Measurements from ENCODE around the gene TGFB1. TPM values are rescaled to one million over a fixed set of nuclear protein-coding genes. Genes with fewer than 3 reads are reported as not detected.

TGFB1 gene
- total RNA-seq, 4 donors from 2014 or later = 11.4 to 26.9 (median 22.2) TPM

GRCh38 chr19:41304706-41305483, 48.8 kb downstream of the TGFB1 start:
- intact Hi-C loops (cut with DNase I; ENCODE audit: low total_unique reads) = loop anchor here (5.0 kb wide), 1 partner anchor 103 kb away; no protein-coding TSS in a partner anchor
- WGBS, 2 donors = 84 to 89% methylated on average over 4 of the region's 4 CpGs
- DNase-seq (ENCODE audit: low spot score in 2 of 2) = no peak
- TF ChIP-seq CTCF (IDR thresholded peaks at IDR 0.05) (no peak), POLR2A (IDR thresholded peaks at IDR 0.05) (no peak)
- H3K4me3 ChIP-seq (ENCODE audit: low read depth, poor library complexity, severe bottlenecking) = no peak overlapping the region

- WGBS, 2 donors = 92 to 93% methylated on average over 14 of the region's 14 CpGs
- intact Hi-C loops (cut with DNase I; ENCODE audit: low total_unique reads) = no loop called here
- TF ChIP-seq CTCF (IDR thresholded peaks at IDR 0.05) (no peak), POLR2A (IDR thresholded peaks at IDR 0.05) (no peak)
- no peak for DNase-seq (ENCODE audit: low spot score in 2 of 2)
- no peak overlapping the region for H3K4me3 ChIP-seq (ENCODE audit: low read depth, poor library complexity, severe bottlenecking)
Observed at GRCh38 chr19:41303954-41304353, 49.8 kb downstream of the TGFB1 start.

- no peak for DNase-seq (ENCODE audit: low spot score in 2 of 2)
- H3K4me3 ChIP-seq (ENCODE audit: low read depth, poor library complexity, severe bottlenecking) = no peak overlapping the region
- WGBS, 2 donors = 78 to 80% methylated on average over 21 of the region's 21 CpGs
- intact Hi-C loops (cut with DNase I; ENCODE audit: low total_unique reads) = no loop called here
- no peak for TF ChIP-seq POLR2A (IDR thresholded peaks at IDR 0.05)
- TF ChIP-seq CTCF (IDR thresholded peaks at IDR 0.05) = no peak
Observed at GRCh38 chr19:41302624-41303351, 50.9 kb downstream of the TGFB1 start.

- DNase-seq (ENCODE audit: low spot score in 2 of 2) = no peak
- WGBS, 2 donors = 81% methylated on average over 6 of the region's 6 CpGs
- intact Hi-C loops (cut with DNase I; ENCODE audit: low total_unique reads) = no loop called here
- H3K4me3 ChIP-seq (ENCODE audit: low read depth, poor library complexity, severe bottlenecking) = no peak overlapping the region
- TF ChIP-seq POLR2A (IDR thresholded peaks at IDR 0.05) (no peak), CTCF (IDR thresholded peaks at IDR 0.05) (no peak)
Observed at GRCh38 chr19:41300555-41300954, 53.2 kb downstream of the TGFB1 start.

GRCh38 chr19:41299755-41300089, 54.0 kb downstream of the TGFB1 start:
- intact Hi-C loops (cut with DNase I; ENCODE audit: low total_unique reads) = no loop called here
- DNase-seq (ENCODE audit: low spot score in 2 of 2) = peak; percentile 57 to 93
- 42 to 48% methylated on average over 4 of the region's 4 CpGs for WGBS, 2 donors
- TF ChIP-seq CTCF (IDR thresholded peaks at IDR 0.05) (no peak), POLR2A (IDR thresholded peaks at IDR 0.05) (no peak)
- no peak overlapping the region for H3K4me3 ChIP-seq (ENCODE audit: low read depth, poor library complexity, severe bottlenecking)
